Ishikawa (cell line): Measurements from ENCODE around the gene GLIPR1L1.

ENCODE experiments used
- CEBPB ChIP-seq: IDR thresholded peaks from 2 replicates; pipeline ENCODE4 v1.6.1; 2012
- CREB1 ChIP-seq: IDR thresholded peaks from 2 replicates; pipeline ENCODE4 v1.6.1; 2012; ENCODE audit warnings: low read depth
- EGR1 ChIP-seq: IDR thresholded peaks from 2 replicates; pipeline ENCODE4 v1.6.1; 2012
- EP300 ChIP-seq: IDR thresholded peaks from 2 replicates; pipeline ENCODE4 v1.6.1; 2012; ENCODE audit warnings: borderline replicate concordance
- FOXM1 ChIP-seq: IDR thresholded peaks from 2 replicates; pipeline ENCODE4 v1.6.1; 2012; ENCODE audit warnings: low read depth, borderline replicate concordance
- MAX ChIP-seq: IDR thresholded peaks from 2 replicates; pipeline ENCODE4 v1.6.1; 2012
- NFIC ChIP-seq: IDR thresholded peaks from 2 replicates; pipeline ENCODE4 v1.6.1; 2012
- RAD21 ChIP-seq: IDR thresholded peaks from 2 replicates; pipeline ENCODE4 v1.6.1; 2012; ENCODE audit warnings: low read depth
- REST ChIP-seq: IDR thresholded peaks from 2 replicates; pipeline ENCODE4 v1.6.1; 2012; ENCODE audit warnings: low read depth, mild to moderate bottlenecking
- TAF1 ChIP-seq: IDR thresholded peaks from 2 replicates; pipeline ENCODE4 v1.6.1; 2012; ENCODE audit warnings: low read depth, mild to moderate bottlenecking
- TCF12 ChIP-seq: IDR thresholded peaks from 2 replicates; pipeline ENCODE4 v1.6.1; 2012; ENCODE audit warnings: low read depth
- TEAD4 ChIP-seq: IDR thresholded peaks from 2 replicates; pipeline ENCODE4 v1.6.1; 2012
- USF1 ChIP-seq: IDR thresholded peaks from 2 replicates; pipeline ENCODE4 v1.6.1; 2012
- YY1 ChIP-seq: IDR thresholded peaks from 2 replicates; pipeline ENCODE4 v1.6.1; 2012; ENCODE audit warnings: low read depth
- ZBTB7A ChIP-seq: IDR thresholded peaks from 2 replicates; pipeline ENCODE4 v1.6.1; 2012; ENCODE audit warnings: low read depth

The GLIPR1L1 gene

GRCh38 chr12:75294336-75294735 is 40.1 kb upstream of the GLIPR1L1 start:
- TF ChIP-seq CEBPB (no peak), TCF12 (no peak), USF1 (no peak), REST (no peak), EGR1 (no peak), FOXM1 (no peak), MAX (no peak), EP300 (no peak), TEAD4 (no peak), TAF1 (no peak), ZBTB7A (no peak), CREB1 (no peak), RAD21 (no peak), YY1 (no peak), NFIC (no peak)

GRCh38 chr12:75294797-75295196 is 39.7 kb upstream of the GLIPR1L1 start:
- TF ChIP-seq TEAD4 (no peak), EGR1 (no peak), USF1 (no peak), MAX (no peak), TCF12 (no peak), TAF1 (no peak), CREB1 (no peak), EP300 (no peak), CEBPB (no peak), RAD21 (no peak), REST (no peak)

- TF ChIP-seq USF1 (no peak), REST (no peak), EGR1 (no peak), TEAD4 (no peak), CEBPB (no peak), YY1 (no peak)
These were observed 32.2 kb upstream of the GLIPR1L1 start for GRCh38 chr12:75302225-75302624.

- TF ChIP-seq RAD21 (no peak), ZBTB7A (no peak), TCF12 (no peak), CREB1 (no peak), EP300 (no peak), MAX (no peak), TAF1 (no peak), CEBPB (no peak), FOXM1 (no peak), USF1 (no peak)
These were observed 31.7 kb upstream of the GLIPR1L1 start for GRCh38 chr12:75302781-75303180.
